NT2/D1 (cell line): ENCODE results near the gene SLC2A14.
"Not testable (repeated sequence)": the region's sequence is repeated elsewhere in the genome, so short reads cannot be mapped to it uniquely, and the experiment has no call there.

Source experiments
- DNase-seq: peaks from one replicate; pipeline ENCODE4 v3.0.0-alpha.2; 2011; ENCODE audit warnings: low read depth, low spot score
- H3K27me3 ChIP-seq: 2 replicates; pipeline ENCODE4 v1.6.0; 2011; ENCODE audit warnings: mild to moderate bottlenecking; ENCODE audit not compliant: insufficient read length, insufficient read depth
- H3K36me3 ChIP-seq: 2 replicates; pipeline ENCODE4 v1.6.1; 2011; ENCODE audit warnings: mild to moderate bottlenecking, low read length, mixed read lengths; ENCODE audit not compliant: insufficient read depth, insufficient read length
- H3K4me1 ChIP-seq: 2 replicates; pipeline ENCODE4 v1.5.1; 2011; ENCODE audit not compliant: insufficient read depth, insufficient read length
- H3K4me3 ChIP-seq: 2 replicates; pipeline ENCODE4 v1.5.1; 2011; ENCODE audit warnings: low read depth; ENCODE audit not compliant: insufficient read length
- H3K9ac ChIP-seq: 2 replicates; pipeline ENCODE4 v1.6.0; 2011; ENCODE audit warnings: low read depth; ENCODE audit not compliant: insufficient read length
- H3K9me3 ChIP-seq: 2 replicates; pipeline ENCODE4 v1.5.1; 2011; ENCODE audit warnings: mild to moderate bottlenecking, low read length; ENCODE audit not compliant: insufficient read depth
- SUZ12 ChIP-seq: IDR thresholded peaks from 2 replicates; pipeline ENCODE4 v1.6.1; 2011; ENCODE audit not compliant: insufficient read length, insufficient read depth; ENCODE audit errors: extremely low read depth
- YY1 ChIP-seq: IDR thresholded peaks from 2 replicates; pipeline ENCODE4 v1.6.1; 2011; ENCODE audit not compliant: insufficient read length, insufficient read depth
- ZNF274 ChIP-seq: IDR thresholded peaks from 2 replicates; pipeline ENCODE4 v1.6.1; 2011; ENCODE audit warnings: mild to moderate bottlenecking, low read depth, low read length

Gene SLC2A14

GRCh38 chr12:7868391-7868790 lies 4.3 kb downstream of the SLC2A14 start:
- Histone ChIP-seq H3K36me3 (peaks cover 48% of the 10 kb centered on the region), H3K27me3 (no peaks in the 10 kb centered on the region), H3K4me1 (no peaks in the 10 kb centered on the region), H3K4me3 (no peak overlapping the region), H3K9me3 (no peaks in the 10 kb centered on the region), H3K9ac (no peak overlapping the region)
- no peak for TF ChIP-seq ZNF274
- TF ChIP-seq YY1, result no peak
- TF ChIP-seq SUZ12, result no peak
- DNase-seq, result no peak

GRCh38 chr12:7864601-7865150 lies 8.0 kb downstream of the SLC2A14 start:
- no peaks in the 10 kb centered on the region for H3K4me1 ChIP-seq
- TF ChIP-seq ZNF274, result no peak
- no peak for DNase-seq

GRCh38 chr12:7862814-7863348 lies 9.8 kb downstream of the SLC2A14 start:
- not testable (repeated sequence) for H3K9me3 ChIP-seq, DNase-seq, H3K4me3 ChIP-seq, H3K4me1 ChIP-seq, H3K27me3 ChIP-seq, H3K9ac ChIP-seq
- peaks cover 37% of the 10 kb centered on the region for H3K36me3 ChIP-seq

More at GRCh38 chr12:7864601-7865150, 8.0 kb downstream of the SLC2A14 start:
- Histone ChIP-seq H3K9me3 (peaks cover 7% of the 10 kb centered on the region; the same call in 1 of the 2 replicates), H3K4me3 (no peak overlapping the region), H3K36me3 (peaks cover 38% of the 10 kb centered on the region), H3K27me3 (no peaks in the 10 kb centered on the region), H3K9ac (no peak overlapping the region)

GRCh38 chr12:7862301-7862700 lies 10.4 kb downstream of the SLC2A14 start:
- H3K9ac ChIP-seq, H3K27me3 ChIP-seq, DNase-seq, H3K4me3 ChIP-seq, H3K9me3 ChIP-seq, H3K4me1 ChIP-seq: not testable (repeated sequence)
- H3K36me3 ChIP-seq, result peaks cover 41% of the 10 kb centered on the region

- H3K9me3 ChIP-seq, result peaks cover 7% of the 10 kb centered on the region; the same call in 1 of the 2 replicates
- no peaks in the 10 kb centered on the region for H3K27me3 ChIP-seq
- TF ChIP-seq ZNF274 (no peak), YY1 (no peak), SUZ12 (no peak)
- DNase-seq, result no peak
- no peak overlapping the region for H3K4me3 ChIP-seq
- peaks cover 57% of the 10 kb centered on the region for H3K36me3 ChIP-seq
- no peak overlapping the region for H3K9ac ChIP-seq
- H3K4me1 ChIP-seq, result peaks cover 5% of the 10 kb centered on the region
Measured at GRCh38 chr12:7859552-7859951, 13.2 kb downstream of the SLC2A14 start.

- no peak overlapping the region for H3K4me3 ChIP-seq
- H3K9me3 ChIP-seq, result peaks cover 4% of the 10 kb centered on the region; the same call in 1 of the 2 replicates
- no peak for DNase-seq
- H3K27me3 ChIP-seq, result no peaks in the 10 kb centered on the region
- peaks cover 57% of the 10 kb centered on the region for H3K36me3 ChIP-seq
- H3K4me1 ChIP-seq, result peaks cover 5% of the 10 kb centered on the region
- TF ChIP-seq YY1 (no peak), ZNF274 (no peak), SUZ12 (no peak)
- H3K9ac ChIP-seq, result no peak overlapping the region
Measured at GRCh38 chr12:7857971-7858370, 14.7 kb downstream of the SLC2A14 start.

- DNase-seq, result no peak
- no peak overlapping the region for H3K4me3 ChIP-seq
- peaks cover 56% of the 10 kb centered on the region for H3K36me3 ChIP-seq
- no peak overlapping the region for H3K9ac ChIP-seq
- peaks cover 5% of the 10 kb centered on the region for H3K4me1 ChIP-seq
- TF ChIP-seq SUZ12 (no peak), YY1 (no peak), ZNF274 (no peak)
- no peaks in the 10 kb centered on the region for H3K27me3 ChIP-seq
- no peaks in the 10 kb centered on the region for H3K9me3 ChIP-seq
Measured at GRCh38 chr12:7856516-7856915, 16.2 kb downstream of the SLC2A14 start.

- H3K4me1 ChIP-seq, result peaks cover 5% of the 10 kb centered on the region
- DNase-seq, result no peak
- H3K9me3 ChIP-seq, result 0 out of 2 replicates have a peak, but pooled peaks cover 5% of the 10 kb centered on the region
- H3K4me3 ChIP-seq, result no peak overlapping the region
- no peak for TF ChIP-seq SUZ12
- TF ChIP-seq ZNF274, result no peak
- no peak for TF ChIP-seq YY1
- no peak overlapping the region for H3K9ac ChIP-seq
- H3K36me3 ChIP-seq, result peaks cover 73% of the 10 kb centered on the region
- H3K27me3 ChIP-seq, result no peaks in the 10 kb centered on the region
Measured at GRCh38 chr12:7853557-7853956, 19.2 kb downstream of the SLC2A14 start.

GRCh38 chr12:7851622-7852081 lies 21.1 kb downstream of the SLC2A14 start:
- H3K4me1 ChIP-seq, H3K27me3 ChIP-seq, H3K4me3 ChIP-seq, H3K9me3 ChIP-seq, H3K9ac ChIP-seq, DNase-seq: not testable (repeated sequence)
- peaks cover 56% of the 10 kb centered on the region for H3K36me3 ChIP-seq

- DNase-seq, H3K9ac ChIP-seq, H3K27me3 ChIP-seq, H3K9me3 ChIP-seq, H3K4me3 ChIP-seq, H3K4me1 ChIP-seq: not testable (repeated sequence)
- H3K36me3 ChIP-seq, result peaks cover 45% of the 10 kb centered on the region
Measured at GRCh38 chr12:7850099-7850498, 22.6 kb downstream of the SLC2A14 start.
